HG03558 (cell line): ENCODE results near the gene CRB3.
"Not testable (repeated sequence)": the region's sequence is repeated elsewhere in the genome, so short reads cannot be mapped to it uniquely, and the experiment has no call there.

ENCODE experiments used
- ATAC-seq: cut with Tn5 transposase; IDR thresholded peaks from one replicate; pipeline ENCODE4 v1.9.1; 2021; ENCODE audit warnings: moderate number of reproducible peaks; ENCODE audit not compliant: unreplicated experiment; ENCODE audit errors: extremely low read depth

The CRB3 gene

DNA sequence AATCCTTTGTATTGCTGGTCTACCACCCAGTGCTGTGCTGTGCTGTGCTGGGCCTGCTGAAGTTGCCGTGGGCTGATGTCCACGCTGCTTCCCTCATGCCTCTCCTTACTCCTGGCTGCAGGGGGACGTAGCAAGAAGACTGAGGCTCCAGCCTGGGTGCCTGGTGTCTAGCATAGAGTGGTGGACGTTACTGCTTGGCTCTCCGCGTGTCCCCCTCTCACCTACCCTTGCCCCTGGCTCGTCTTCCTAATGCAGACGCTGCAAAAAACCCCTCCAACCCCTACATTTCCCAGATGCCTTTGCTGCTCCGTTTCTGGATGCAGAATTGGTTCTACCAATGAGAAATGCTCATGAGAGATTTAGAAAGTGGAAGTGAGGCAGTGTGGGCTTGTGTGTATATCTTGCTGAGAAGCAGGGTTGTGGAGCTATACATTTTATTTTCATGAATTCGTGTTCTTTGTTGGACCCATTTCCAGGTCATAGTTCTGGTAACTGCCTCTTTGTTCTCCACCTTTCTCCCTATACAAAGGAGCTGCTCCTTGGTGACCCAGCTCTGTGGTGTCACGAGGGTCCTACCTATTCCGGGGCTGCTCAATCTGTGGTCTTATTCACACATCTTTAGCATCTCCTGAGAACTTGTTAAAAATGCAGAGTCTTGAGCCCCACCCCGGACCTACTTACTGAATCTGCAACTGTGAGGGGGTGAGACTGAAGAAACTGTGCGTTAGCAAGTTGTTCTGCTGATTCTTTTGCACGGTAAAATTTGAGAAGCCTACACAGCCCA lies 25.4 kb downstream of the CRB3 start:
- ATAC-seq, result no peak

DNA sequence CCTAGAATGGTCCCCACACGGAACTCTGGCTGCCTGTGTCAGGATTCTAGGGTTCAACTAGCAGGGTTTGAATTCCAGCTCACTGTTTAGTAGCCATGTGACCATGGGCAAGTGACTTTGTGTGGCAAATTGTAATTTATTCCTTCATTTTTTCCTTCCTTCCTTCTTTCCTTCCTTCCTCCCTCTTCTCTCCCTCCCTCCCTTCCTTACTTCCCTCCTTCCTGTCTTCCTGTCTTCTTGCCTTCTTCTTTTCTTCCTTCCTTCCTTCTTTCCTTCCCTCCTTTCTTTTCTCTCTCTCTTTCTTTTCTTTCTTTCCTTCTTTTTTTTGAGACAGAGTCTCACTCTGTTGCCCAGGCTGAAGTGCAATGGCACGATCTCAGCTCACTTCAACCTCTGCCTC lies 26.1 kb downstream of the CRB3 start:
- no peak for ATAC-seq

DNA sequence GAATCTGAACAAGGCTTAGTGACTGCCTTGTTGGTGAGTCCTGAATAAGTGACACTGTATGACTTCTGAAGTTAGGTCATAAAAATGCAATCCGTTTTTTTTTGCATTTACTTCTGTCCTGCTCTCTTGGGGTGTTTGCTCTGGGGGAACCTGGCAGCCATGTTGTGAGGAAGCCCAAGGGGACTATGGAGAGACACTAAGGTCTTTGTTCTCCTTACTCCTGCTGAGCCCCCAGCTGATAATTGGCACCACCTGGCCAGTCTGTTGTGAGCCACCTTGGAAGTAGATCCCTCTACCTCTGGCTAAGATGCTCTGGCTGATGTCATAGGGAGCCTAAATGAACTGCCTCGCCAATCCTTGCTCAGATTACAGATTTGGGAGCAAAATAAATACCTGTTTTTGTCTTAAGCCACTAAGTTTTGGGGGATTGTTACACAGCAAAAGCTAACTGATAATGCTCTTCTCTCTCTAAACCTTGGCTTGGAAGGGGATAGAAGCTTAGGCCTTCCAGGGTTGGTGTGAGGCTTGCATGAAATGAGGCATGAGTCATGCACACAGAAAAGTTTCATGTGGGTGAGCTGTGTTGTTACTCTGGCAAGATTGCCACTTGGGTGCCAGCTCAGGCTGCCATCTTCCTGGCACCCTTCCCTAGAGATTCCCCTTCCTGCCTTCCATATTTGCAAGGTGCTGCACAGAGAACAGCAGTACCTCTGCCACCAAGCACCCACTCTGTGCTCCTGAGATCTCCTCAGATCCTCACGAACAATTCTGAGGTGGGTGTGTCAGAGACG lies 27.9 kb downstream of the CRB3 start:
- no peak for ATAC-seq

DNA sequence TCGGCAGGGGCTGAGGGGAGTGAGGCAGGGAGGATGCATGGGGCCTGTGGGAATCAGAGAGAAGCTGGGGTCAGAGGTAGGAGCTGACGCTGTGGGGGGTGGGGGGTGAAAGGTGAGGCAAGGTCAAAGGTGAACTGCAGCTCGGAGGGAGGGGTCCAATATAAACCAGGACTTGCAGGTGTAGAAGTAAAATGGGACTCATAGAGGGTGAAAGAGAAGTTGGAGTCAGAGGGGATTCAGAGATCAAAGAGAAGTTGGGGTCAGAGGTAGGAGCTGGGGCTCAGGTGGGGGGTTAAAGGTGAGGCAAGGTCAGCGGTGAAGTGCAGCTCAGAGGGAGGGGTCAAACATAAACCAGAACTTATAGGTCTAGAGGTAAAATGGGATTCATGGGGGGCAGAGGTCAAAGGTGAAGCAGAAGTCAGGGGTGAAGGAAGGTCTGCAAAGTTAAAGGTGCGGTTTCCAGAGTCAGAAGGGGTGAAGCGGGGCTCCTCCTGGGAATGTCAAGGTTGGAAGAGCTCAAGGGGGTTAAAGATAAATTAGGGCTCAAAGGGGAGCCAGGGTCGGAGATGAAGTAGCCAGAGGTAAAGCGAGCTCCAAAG lies 30.5 kb downstream of the CRB3 start:
- ATAC-seq, result no peak

DNA sequence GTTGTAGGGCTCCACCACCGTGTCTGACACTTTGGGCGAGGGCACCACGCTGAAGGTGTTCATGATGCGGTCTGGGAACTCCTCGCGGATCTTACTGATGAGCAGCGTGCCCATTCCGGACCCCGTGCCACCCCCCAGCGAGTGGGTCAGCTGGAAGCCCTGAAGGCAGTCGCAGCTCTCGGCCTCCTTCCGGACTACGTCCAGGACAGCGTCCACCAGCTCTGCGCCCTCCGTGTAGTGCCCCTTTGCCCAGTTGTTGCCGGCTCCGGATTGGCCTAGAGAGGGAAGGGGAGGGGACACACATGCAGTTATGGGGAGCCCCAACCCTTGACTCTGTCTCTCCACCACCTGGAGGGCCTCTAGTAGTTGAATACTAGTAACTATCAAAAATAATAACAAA lies 31.9 kb downstream of the CRB3 start:
- ATAC-seq, result no peak

DNA sequence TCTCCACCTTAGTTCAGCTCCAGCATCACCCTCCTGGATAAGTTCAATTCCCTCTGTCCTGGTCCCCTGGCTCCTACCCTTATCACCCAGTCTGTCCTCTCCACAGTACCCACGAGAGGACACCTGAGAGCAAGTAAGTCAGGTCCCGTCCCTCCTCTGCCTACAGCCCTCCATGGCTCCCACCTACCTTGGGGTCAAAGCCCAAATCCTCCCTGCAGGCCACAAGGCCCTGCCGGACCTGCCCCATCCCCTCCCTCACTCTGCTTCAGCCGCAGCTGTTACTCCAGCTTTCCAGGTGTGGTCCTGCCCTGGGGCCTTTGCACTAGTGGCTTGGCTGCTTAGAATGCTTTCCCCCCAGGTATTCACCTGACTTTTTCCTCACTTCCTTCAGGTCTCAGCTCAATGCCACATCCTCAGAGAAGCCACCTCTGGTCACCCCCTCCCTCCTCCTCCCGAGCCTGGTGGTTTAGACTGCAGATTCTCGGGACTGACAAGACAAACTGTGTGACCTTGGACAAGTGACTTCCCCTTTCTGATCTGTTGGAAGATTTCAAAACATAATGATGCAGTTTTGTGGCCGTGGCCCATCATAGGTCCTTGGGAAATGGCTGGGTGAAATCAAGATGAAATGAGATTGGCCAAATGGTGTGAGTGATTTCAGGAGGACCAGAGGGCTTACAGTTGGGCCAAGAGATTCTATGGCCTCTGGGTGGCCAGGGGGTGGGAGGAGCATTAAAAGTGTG lies 34.4 kb downstream of the CRB3 start:
- no peak for ATAC-seq

DNA sequence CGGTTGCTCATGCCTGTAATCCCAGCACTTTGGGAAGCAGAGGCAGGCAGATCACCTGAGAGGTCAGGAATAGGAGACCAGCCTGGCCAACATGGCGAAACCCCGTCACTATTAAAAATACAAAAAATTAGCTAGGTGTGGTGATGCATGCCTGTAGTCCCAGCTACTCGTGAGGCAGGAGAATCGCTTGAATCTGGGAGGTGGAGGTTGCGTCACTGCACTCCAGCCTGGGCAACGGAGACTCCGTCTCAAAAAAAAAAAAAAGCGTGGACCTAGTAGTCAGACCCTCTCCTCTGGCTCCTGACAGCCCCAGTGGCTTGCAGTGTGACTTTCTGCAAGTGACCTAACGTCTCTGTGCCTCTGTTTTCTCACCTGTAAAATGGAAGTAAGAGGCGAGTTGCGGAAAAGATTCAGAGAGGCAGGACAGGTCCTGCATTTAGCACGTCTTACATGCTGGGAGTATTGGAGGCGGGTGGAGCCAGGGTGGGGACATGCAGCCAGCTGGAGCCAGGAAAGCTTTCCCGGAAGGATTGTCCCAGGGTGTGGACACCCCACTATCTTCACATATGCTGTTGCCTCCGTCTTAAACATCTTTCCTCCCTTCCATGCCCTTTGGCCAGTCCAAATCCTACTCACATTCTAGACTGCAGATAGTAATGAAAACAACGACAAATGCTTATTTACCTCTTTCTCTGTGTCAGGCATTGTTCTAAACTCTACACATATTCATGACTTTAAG lies 35.1 kb downstream of the CRB3 start:
- no peak for ATAC-seq

DNA sequence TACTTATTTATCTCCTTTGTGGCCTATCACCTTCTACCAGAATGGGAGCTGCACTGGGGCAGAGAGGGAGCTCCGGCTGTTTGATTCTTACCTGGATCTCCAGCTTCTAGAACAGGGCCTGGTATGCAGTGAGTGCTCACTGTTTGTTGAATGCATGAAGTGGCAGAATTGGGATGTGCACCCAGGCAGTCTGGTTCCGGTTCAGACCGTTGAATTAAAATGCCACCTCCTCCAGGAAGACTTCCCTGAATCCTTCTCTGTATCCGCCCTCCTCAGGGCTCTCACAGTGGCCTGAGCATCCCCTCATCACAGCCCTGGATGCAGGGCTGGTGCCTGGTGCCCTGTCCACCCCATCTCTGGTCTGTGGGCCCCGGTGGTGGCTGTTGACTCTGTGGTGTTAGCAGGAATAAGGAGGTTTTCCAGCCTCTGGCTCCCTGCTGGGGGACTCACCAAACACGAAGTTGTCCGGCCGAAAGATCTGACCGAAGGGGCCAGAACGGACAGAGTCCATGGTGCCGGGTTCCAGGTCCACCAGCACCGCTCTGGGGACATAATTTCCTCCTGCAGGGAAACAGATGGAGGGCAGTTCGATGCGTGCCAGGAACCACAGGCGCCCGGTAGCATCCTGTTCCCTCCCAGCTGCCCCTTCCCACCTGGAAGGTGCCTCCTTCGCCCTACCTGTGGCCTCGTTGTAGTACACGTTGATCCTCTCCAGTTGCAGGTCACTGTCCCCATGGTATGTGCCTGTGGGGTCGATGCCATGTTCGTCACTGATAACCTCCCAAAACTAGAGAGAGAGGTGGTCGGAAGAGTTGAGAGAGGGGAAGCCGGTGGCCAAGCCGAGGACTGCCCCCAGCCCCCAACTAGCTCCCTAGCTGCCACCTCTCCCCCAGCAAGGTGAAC lies 37.0 kb downstream of the CRB3 start:
- ATAC-seq, result no peak

DNA sequence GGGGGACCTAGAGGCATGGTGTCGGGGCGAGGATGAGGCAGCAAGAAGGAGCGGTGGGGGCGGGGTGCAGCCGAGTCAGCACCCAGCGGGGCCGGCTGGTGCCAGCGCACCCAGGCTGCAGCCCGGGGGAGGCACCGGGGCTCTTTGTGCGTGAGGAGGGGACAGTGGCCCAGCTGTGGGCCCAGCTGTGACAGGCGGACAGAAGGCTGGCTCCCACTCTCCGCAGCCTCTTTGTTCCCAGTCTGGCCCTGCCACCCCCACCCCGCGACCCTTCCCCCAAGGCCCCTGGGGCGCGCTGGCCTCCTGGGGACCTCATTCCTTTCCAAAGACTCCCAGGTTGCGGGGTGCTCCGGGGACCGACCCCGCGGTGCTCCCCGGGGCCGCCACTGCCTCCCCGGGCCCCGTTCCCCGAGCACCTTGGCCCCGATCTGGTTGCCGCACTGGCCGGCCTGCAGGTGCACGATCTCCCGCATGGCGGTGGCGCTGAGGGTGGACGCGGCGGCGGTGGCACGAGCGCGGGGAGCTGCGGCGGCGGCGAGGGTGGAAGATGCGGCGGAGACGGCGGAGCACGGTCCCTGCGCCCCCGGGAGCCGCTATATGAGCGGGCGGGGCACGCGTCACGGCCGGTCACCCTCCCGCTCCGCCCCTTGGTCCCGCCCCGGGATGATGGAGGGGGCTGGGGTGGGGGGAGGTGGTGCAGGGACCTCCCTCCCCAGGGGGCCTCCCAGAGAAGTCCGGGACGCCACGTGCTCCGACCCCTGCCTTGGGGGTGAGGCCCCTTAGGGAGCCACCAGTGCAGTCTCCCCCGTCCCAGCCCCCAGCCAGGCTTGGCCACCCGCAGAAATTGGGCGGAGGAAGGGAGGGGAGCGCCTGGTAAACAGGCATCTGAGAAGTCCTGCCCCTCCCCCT lies 37.9 kb downstream of the CRB3 start, which contains the start of gene TUBB4A:
Gene TUBB4A, minus strand, starts transcription at position 570 of the 909 bp plus-strand sequence. Its CDS starts 97 bp downstream, at position 473.
- no peak for ATAC-seq

DNA sequence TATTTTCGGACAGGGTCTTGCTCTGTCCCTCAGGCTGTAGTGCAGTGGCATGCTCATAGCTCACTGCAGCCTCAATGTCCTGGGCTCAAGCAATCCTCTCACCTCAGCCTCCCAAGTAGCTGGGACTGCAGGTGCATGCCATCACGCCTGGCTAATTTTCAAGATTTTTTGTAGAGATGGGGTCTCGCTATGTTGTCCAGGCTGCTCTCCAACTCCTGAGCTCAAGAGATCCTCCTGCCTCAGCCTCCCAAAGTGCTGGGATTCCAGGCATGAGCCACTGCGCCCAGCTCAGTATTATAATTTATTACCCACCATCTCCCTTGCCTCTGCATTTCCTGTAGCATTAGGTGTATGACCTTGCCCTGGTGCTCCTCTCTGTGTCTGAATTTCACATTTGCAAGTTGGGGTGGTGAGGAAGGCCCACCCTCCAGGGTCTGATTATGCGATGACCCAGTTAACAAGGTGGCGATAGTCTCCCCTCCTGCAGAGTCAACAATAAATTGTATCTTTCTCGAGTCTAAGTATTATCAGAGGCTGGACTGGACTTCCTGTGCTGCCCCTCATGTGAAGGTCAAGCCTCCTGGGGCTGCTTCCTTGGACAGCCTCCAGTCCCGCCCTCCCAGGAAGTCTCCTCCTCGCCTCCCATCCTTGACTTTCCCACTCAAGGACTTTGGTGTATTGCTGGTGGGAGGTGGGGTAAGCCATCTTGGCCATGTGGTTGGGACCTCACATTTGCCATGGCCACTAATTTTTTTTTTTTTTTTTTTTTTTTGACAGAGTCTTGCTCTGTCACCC lies 39.5 kb downstream of the CRB3 start:
- ATAC-seq, result no peak

DNA sequence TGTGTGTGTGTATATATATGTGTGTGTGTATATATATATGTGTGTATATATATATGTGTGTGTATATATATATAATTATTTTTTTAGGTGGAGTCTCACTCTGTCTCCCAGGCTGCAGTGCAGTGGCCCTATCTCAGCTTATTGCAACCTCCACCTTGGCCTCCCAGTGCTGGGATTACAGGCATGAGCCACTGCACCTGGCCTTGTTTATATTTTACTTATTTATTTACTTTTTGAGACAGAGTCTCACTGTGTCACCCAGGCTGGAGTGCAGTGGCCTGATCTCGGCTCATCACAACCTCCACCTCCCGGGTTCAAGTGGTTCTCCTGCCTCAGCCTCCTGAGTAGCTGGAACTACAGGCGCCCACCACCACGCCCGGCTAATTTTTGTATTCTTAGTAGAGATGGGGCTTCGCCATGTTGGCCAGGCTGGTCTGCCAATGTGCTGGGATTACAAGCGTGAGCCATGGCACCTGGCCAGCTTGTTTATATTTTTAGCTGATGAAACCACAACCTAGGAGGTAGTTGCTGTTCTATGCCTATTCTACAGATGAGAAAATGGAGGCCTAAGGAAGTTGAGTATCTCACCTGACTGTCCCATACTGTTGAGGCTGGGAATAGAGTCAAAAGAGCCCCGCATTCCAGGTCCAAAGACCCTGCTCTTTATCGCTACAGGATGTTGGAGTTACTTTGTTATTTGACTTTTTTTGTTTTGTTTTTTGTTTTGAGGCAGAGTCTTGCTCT lies 44.1 kb downstream of the CRB3 start:
- ATAC-seq, result not testable (repeated sequence)

DNA sequence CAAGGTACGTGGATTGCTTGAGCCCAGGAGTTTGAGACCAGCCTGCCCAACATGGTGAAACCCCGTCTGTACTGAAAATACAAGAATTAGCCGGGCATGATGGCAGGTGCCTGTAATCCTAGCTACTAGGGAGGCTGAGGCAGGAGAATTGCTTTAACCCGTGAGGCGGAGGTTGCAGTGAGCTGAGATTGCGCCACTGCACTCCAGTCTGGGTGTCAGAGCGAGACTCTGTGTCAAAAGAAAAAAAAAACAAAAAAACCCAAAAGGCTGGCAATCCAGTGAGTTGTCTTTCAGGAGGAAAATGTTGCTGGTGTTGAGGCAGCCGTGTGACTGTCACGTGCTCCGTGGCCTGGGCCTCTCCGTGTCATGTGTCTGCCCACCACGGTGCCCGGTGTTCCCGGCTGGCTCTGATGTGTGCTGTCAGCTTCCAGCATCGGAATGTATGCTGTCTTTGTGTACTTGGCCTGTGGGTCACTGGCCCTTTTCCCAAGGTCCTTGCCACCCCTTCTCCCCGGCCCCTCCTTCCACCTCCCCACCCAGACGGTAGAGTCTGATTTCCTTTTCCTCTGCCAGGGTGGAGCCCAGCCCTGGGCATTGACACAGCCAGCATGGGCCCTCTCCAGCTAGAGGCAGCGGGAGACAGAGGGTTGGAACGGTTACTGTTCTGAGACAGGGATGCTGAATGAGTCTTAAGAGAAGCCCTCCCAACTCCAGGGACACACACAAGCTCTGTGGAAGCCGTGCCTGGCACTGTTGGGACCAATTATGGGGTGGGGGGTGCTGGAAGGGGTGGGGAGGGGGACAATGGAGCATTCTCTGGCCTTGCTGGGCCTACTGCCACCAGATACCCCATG lies 45.3 kb downstream of the CRB3 start:
- ATAC-seq, result no peak

DNA sequence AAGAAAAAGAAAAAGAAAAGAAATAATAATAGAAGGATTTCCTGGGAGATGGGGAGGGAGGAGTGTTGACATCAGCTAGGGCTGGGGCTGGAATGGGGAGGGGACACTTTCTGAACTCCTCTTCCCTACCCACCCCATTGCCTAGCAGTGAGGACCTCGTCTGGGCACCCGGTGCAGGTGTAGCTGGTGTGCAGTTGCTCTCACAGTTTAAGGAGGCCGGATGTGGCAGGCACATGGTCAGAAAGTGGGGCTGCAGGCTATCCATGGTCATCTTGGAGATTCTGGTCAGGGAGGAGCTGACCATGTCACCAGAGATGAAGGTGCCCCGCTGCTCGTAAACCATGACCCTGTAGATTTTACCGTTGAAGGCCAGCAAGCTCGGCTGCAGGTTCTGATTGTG lies 46.5 kb downstream of the CRB3 start:
- no peak for ATAC-seq

DNA sequence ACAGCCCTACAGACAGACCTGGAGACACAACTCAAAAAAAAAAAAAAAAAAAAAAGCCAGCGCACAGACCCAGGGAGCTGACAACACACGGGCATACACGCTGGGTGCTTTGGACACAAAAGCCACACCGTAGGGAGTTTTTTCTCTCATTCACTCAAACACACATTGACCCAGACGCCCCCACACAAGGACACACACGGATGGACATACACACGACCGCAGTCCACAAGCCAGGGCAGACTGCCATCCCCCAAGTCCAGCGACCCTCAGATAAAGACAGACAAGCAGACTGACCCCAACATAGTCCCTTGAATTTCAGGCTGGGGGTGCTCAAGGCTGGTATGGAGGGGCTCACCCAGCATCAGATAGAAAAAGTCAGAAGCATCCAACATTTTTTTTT lies 50.0 kb downstream of the CRB3 start:
- ATAC-seq, result no peak

DNA sequence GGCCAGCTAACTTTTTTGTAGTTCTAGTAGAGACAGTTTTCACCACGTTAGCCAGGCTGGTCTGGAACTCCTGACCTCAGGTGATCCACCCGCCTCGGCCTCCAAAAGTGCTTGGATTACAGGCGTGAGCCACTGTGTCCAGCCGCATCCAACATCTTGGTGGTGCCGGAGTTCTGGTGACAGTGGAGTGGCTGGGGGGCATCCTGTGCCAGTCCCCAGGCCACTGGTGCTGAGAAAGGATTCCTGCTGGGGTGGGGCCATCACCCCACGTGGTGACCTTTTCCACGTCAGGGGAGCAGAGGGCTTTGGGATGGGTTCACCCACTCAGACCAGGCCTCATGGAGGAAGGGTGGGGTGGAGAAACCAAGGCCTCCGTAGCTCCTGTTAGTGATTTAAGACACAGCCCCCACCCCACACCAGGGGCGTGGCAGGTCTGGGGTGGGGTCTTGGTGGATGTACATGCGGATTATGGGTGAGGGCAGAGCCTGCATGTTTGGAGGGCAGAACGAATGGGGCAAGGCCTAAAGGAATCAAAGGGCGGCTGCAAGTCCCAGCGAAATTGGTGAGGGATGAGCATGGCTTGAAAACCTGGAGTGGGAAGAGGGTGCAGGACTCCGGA lies 51.0 kb downstream of the CRB3 start:
- ATAC-seq, result no peak
